ENCODE data around the gene KIF14.

DNA sequence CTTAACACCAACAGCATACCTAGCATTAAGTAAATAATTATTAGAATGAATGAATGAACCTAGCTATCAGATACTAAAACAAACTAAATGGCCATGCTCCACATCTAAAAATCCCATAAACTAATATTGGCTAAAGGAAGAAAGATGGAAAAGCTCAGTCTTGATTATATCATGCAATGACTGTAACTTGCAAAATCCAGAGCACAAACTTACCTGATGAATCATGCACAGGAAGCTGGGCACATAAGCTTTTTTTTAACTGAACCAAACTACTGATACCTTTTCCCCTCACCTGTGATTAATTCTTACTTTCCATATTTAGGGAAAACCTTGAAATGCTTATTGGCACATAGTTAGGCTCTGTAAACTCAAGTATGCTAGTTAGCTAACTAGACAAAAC is 70.2 kb downstream of the KIF14 start:
- TF ChIP-seq EZH2 (IDR thresholded peaks at IDR 0.05) (no peak), POLR2AphosphoS5 (IDR thresholded peaks at IDR 0.05; ENCODE audit: borderline replicate concordance, low read depth, low read length) (no peak)
